Activated naive CD4-positive, alpha-beta T cell treated with anti-CD3 and anti-CD28 coated beads, Interleukin-2, amount 10 ng/mL, durations not matched to agents 7 days and 5 days (primary cell): Measurements from ENCODE around the gene ATN1.

Experiments
- CTCF ChIA-PET: fragments of 350-600 bp; sonication (Branson Sonifier 250); formaldehyde crosslinking; loops from one replicate; lab custom pipeline; 2021; ENCODE audit warnings: antibody characterized with exemption; lab: Charles Lee
- DNase-seq: peaks from one replicate; pipeline ENCODE4 v3.0.0-alpha.2; 2020
- H3K27ac Mint-ChIP-seq: one replicate; pipeline ENCODE4 v1.8.0; 2021; ENCODE audit warnings: mild to moderate bottlenecking, moderate library complexity, mixed read lengths
- H3K27me3 Mint-ChIP-seq: one replicate; pipeline ENCODE4 v1.8.0; 2021; ENCODE audit warnings: mild to moderate bottlenecking, mixed read lengths
- H3K36me3 Mint-ChIP-seq: one replicate; pipeline ENCODE4 v1.8.0; 2021; ENCODE audit warnings: mixed read lengths
- H3K4me1 Mint-ChIP-seq: one replicate; pipeline ENCODE4 v1.8.0; 2021; ENCODE audit warnings: mixed read lengths
- H3K4me3 Mint-ChIP-seq: one replicate; pipeline ENCODE4 v1.8.0; 2021; ENCODE audit warnings: mild to moderate bottlenecking, moderate library complexity, mixed read lengths
- H3K9me3 Mint-ChIP-seq: one replicate; pipeline ENCODE4 v1.8.0; 2021; ENCODE audit warnings: mixed read lengths

The ATN1 gene

DNA sequence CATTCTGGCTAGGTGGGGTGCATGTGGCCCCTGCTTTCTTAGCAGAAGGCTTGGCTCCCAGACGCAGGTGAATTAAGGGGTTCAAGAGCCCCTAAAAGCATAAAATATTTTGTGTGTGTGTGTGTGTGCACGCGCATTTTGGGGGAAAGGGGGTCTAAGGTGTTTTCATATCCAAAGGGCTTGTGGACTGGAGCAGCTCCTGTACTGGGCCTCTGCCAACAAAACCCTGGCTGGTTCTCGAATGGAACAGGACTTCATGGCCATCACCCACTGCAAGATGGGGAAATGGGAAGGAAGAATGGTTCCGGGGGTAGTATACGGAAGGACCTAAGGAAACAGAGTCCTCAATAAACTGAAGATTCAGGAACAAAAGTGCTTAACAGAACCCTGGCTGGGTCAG, 3.9 kb upstream of the ATN1 start:
- no peak overlapping the region for H3K4me3 Mint-ChIP-seq
- H3K27ac Mint-ChIP-seq, result peak overlapping the region; percentile 70
- DNase-seq, result no peak
- peaks cover 23% of the 10 kb centered on the region for H3K27me3 Mint-ChIP-seq
- H3K4me1 Mint-ChIP-seq, result peaks cover 48% of the 10 kb centered on the region
- CTCF ChIA-PET, result interaction anchor here (0.6 to 5.8 kb wide), 17 partner anchors 8 to 217 kb away, joined by 3 to 39 read pairs (median 5); partner anchors contain the start of genes C12orf57, C1RL, RNU7-1 and SPSB2
- peaks cover 31% of the 10 kb centered on the region for H3K36me3 Mint-ChIP-seq
- H3K9me3 Mint-ChIP-seq, result no peaks in the 10 kb centered on the region

DNA sequence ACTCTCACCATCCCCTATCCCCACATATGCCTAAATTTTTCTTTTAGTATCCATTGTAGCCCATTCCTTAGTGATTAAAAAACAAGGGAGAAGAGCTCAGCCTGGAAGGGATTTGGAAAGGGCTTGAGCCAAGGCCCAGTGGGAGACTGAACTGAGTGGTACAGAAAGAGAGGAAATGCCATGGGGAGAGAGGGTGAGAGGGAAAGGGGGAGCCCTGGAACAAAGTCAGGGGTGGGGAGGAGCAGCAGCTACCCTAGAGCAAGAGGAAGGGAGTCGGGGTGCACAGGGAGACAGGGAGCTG, 2.6 kb upstream of the ATN1 start:
- H3K4me1 Mint-ChIP-seq, result peaks cover 50% of the 10 kb centered on the region
- H3K9me3 Mint-ChIP-seq, result no peaks in the 10 kb centered on the region
- DNase-seq, result no peak
- CTCF ChIA-PET, result interaction anchor here (0.6 to 5.8 kb wide), 17 partner anchors 9 to 436 kb away, joined by 3 to 39 read pairs (median 5); partner anchors contain the start of genes C12orf57, ENO2, RNU7-1 and SPSB2
- peak overlapping the region; percentile 39 for H3K27ac Mint-ChIP-seq
- peaks cover 23% of the 10 kb centered on the region for H3K27me3 Mint-ChIP-seq
- peaks cover 18% of the 10 kb centered on the region for H3K36me3 Mint-ChIP-seq
- peak overlapping the region; percentile 55 for H3K4me3 Mint-ChIP-seq

DNA sequence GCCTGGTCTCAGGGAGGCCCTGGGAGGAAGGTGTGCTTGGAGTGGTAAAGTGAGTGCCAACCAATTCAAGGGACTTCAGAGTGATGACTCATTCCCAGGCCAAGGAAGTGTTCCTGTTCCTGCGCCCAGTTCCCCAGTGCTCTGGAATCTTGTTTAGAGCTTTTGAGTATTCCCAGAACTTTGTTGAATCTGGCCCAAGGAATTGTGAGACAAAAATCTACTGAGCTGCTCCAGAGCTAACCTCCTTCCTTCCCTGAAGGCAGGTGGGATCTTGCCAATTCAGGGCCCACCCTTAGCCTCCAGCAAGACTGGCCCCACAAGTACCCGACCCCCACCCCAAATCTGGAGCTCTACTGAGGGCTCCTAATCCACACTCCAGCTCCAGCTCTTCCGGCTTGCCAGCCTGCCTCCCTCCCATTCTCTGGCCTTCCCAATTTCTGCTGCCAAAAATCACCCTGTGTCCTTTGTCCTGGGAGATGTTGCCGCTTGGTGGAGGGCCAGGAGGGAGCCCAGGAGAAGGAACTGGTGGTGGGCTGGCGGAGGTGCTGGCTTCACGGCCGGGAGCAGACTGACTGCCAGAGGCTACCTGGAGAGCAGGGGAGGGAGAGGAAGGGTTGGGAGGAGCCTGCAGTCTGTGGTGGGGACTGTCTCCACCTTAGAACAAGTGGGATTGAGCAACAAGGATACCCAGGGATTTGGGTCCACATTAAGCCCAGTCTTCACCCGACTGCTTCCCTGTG, 2.0 kb upstream of the ATN1 start:
- H3K4me1 Mint-ChIP-seq, result peaks cover 52% of the 10 kb centered on the region
- no peak for DNase-seq
- no peak overlapping the region for H3K27ac Mint-ChIP-seq
- CTCF ChIA-PET, result interaction anchor here (0.6 to 5.8 kb wide), 18 partner anchors 8 to 435 kb away, joined by 3 to 39 read pairs (median 4); partner anchors contain the start of genes C12orf57, ENO2, RNU7-1 and SPSB2
- peaks cover 23% of the 10 kb centered on the region for H3K27me3 Mint-ChIP-seq
- no peaks in the 10 kb centered on the region for H3K9me3 Mint-ChIP-seq
- H3K36me3 Mint-ChIP-seq, result peaks cover 18% of the 10 kb centered on the region
- H3K4me3 Mint-ChIP-seq, result peak overlapping the region; percentile 81

DNA sequence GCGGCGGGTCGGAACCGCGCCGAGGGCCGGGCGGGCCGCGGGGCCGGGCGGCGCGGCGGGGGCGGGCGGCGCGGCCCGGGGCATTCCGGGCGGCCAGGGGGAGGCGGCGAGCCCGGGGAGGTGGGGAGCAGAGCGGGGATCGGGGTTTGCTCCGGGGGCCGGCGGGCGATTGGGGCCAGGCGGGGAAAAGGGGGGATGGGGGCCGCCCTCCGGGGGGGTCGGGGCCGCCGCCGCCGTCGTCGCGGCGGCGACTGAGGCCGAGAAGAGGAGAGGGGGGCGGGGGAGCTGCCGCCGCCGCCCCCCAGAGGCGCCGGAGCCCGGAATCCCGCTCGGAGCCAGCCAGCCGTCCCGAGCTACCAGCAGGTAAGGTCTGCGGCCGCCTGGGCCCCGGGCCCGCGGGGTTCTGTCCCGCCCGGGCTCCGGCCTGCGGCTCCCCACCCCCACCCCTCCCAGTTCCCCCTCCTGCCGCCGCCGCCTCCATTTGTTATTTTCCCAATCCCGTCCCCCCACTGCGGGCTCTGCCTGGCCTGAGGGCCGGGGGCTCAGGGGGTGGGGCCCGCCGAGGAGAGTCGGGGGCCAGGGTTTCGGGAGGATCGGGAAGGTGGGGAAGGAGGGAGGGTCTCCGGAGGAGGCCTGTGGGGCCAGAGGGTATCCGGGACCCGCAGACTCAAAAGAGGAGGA, 403 bp downstream of the ATN1 start:
- H3K4me1 Mint-ChIP-seq, result peaks cover 73% of the 10 kb centered on the region
- H3K9me3 Mint-ChIP-seq, result no peaks in the 10 kb centered on the region
- peaks cover 11% of the 10 kb centered on the region for H3K36me3 Mint-ChIP-seq
- DNase-seq, result peak; percentile 41
- H3K4me3 Mint-ChIP-seq, result peak overlapping the region; percentile 75
- peaks cover 23% of the 10 kb centered on the region for H3K27me3 Mint-ChIP-seq
- H3K27ac Mint-ChIP-seq, result peak overlapping the region; percentile 64
- CTCF ChIA-PET, result interaction anchor here (1.7 to 5.4 kb wide), 2 partner anchors 10 to 17 kb away, joined by 8 to 29 read pairs; partner anchors contain the start of genes C12orf57 and RNU7-1

DNA sequence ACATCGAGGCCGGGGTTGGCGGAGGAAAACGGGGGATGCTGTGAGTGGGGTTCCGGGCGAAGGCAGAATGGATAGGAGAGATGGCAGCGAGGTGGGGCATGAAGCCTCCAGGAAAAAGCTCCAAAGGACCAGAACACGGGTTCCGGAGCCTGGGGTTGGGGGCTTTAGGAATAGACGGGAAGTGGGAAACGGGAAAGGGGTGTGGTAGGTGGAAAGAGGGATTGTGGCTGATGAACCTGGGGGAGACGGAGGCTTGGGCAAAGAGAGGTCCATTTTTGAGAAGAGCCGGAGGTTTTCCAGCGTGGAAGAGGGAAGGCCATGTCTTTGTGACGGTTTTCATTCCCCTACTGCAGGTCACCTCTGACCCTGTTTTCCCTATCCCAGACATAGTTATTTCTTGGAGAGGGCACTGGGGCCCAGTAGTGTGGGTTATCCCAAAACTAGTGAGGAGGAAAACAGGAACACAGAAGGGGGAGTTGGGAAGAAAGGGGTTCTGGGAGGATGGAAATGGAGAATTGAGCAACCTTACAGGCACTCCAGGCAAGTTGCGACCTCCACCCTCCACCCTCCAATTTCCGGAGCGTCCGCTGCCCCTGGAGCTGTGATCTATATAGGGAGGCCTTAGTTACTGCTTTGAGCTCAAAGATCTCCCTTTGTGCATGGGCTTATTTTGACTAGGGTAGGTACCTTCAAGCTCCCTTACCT, 1.1 kb downstream of the ATN1 start:
- H3K36me3 Mint-ChIP-seq, result peaks cover 13% of the 10 kb centered on the region
- DNase-seq, result no peak
- H3K4me3 Mint-ChIP-seq, result peak overlapping the region; percentile 75
- peaks cover 80% of the 10 kb centered on the region for H3K4me1 Mint-ChIP-seq
- no peaks in the 10 kb centered on the region for H3K9me3 Mint-ChIP-seq
- peaks cover 23% of the 10 kb centered on the region for H3K27me3 Mint-ChIP-seq
- peak overlapping the region; percentile 64 for H3K27ac Mint-ChIP-seq
- CTCF ChIA-PET, result interaction anchor here (1.7 to 5.4 kb wide), 2 partner anchors 9 to 16 kb away, joined by 8 to 29 read pairs; partner anchors contain the start of genes C12orf57 and RNU7-1

DNA sequence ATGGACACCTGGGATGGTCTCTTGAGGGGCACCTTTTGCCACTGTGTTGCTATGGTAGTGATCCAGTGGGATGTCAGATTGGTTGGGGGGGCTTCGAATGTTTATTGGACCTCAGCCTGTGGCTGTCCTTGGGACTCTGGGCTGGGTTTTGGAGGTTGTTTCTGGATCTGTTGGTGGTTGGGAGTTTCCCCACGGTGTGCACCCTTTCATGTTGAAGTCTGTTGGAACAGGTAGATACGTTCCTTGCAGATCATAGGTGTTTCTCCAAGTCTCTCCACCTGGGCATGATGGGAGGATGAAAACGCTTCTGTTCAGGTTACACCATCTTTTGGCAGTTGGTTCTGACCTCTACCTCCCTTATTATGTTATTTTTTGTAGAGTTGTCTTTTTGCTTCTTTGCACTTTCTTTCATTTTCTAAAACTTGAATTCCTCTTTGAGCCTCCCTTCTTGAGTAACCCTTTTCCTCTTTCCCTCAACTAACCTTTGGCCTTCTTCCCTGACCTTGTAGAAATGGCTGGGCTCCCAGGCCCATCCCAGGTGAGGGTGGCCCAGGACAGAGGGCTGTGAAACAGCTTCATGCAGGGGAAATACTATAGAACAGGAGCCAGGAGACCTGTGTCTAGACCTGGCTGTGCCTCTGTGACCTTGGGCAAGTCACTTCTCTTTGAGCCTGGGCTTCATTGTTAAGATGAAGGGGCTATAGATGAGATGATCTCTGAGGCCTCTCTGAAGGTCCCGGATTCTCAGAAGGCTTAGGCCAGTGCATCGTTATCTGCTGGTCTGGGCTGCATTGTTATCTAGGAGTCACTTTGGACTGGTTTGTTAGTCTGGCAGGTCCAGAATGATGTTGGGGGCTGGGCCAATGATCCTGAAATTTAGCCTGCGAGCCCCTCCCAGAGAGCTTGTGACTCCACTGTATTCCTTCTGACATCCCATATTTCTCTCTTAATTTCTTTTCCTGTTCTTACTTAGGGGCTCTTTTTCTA, 2.0 kb downstream of the ATN1 start:
- H3K4me1 Mint-ChIP-seq, result peaks cover 80% of the 10 kb centered on the region
- peaks cover 16% of the 10 kb centered on the region for H3K36me3 Mint-ChIP-seq
- H3K27me3 Mint-ChIP-seq, result peaks cover 22% of the 10 kb centered on the region
- H3K27ac Mint-ChIP-seq, result peak overlapping the region; percentile 69
- no peak for DNase-seq
- CTCF ChIA-PET, result interaction anchor here (0.6 to 5.4 kb wide), 3 partner anchors 8 to 15 kb away, joined by 5 to 29 read pairs (median 8); partner anchors contain the start of genes C12orf57 and RNU7-1
- no peaks in the 10 kb centered on the region for H3K9me3 Mint-ChIP-seq
- H3K4me3 Mint-ChIP-seq, result peak overlapping the region; percentile 75

DNA sequence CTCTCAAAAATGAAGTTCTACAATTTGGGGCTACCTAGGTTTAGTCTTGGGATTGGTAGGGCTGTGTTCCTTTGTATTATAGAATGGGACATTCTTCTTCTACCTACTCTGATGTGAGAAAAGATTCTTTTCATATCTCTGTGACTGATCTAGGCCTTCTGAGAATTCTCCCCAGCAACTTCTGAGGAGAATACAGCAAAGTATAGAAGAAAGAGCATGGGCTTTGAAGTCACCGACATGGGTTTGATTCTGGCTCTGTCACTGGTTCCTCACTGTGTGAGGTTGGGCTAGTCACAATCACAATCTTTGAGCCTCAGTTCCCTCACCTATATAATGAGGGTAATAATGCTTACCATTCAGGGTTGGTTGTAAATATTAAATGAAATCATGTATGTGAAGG, 5.0 kb downstream of the ATN1 start:
- H3K4me1 Mint-ChIP-seq, result peaks cover 79% of the 10 kb centered on the region

DNA sequence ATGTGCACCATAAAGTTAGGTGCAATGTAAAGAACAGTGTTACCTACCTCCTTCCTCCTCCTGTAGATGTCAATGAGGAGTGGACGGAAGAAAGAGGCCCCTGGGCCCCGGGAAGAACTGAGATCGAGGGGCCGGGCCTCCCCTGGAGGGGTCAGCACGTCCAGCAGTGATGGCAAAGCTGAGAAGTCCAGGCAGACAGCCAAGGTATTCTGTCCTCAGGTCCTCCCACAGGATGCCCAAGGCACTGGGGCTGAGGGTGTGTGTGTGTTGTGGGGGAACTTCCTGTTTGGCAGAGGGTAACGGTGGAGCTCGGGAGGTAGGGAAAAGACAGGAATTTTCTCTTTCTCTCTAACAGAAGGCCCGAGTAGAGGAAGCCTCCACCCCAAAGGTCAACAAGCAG, 6.4 kb downstream of the ATN1 start:
- peaks cover 34% of the 10 kb centered on the region for H3K36me3 Mint-ChIP-seq
- CTCF ChIA-PET, result interaction anchor here (0.8 to 2.5 kb wide), 4 partner anchors 10 to 179 kb away, joined by 3 to 8 read pairs (median 5); partner anchors contain the start of gene SPSB2
- no peaks in the 10 kb centered on the region for H3K9me3 Mint-ChIP-seq
- no peak for DNase-seq
- H3K27me3 Mint-ChIP-seq, result no peaks in the 10 kb centered on the region
- no peak overlapping the region for H3K4me3 Mint-ChIP-seq
- peak overlapping the region; percentile 29 for H3K27ac Mint-ChIP-seq
- peaks cover 77% of the 10 kb centered on the region for H3K4me1 Mint-ChIP-seq

More for the DNA sequence above, 5.0 kb downstream of the ATN1 start:
- no peak overlapping the region for H3K4me3 Mint-ChIP-seq
- H3K27ac Mint-ChIP-seq, result peak overlapping the region; percentile 92
- CTCF ChIA-PET, result interaction anchor here (1.4 kb wide), 1 partner anchor 9 kb away, joined by 5 read pairs; no protein-coding TSS in a partner anchor
- H3K27me3 Mint-ChIP-seq, result peaks cover 6% of the 10 kb centered on the region
- no peak for DNase-seq
- peaks cover 35% of the 10 kb centered on the region for H3K36me3 Mint-ChIP-seq
- no peaks in the 10 kb centered on the region for H3K9me3 Mint-ChIP-seq

DNA sequence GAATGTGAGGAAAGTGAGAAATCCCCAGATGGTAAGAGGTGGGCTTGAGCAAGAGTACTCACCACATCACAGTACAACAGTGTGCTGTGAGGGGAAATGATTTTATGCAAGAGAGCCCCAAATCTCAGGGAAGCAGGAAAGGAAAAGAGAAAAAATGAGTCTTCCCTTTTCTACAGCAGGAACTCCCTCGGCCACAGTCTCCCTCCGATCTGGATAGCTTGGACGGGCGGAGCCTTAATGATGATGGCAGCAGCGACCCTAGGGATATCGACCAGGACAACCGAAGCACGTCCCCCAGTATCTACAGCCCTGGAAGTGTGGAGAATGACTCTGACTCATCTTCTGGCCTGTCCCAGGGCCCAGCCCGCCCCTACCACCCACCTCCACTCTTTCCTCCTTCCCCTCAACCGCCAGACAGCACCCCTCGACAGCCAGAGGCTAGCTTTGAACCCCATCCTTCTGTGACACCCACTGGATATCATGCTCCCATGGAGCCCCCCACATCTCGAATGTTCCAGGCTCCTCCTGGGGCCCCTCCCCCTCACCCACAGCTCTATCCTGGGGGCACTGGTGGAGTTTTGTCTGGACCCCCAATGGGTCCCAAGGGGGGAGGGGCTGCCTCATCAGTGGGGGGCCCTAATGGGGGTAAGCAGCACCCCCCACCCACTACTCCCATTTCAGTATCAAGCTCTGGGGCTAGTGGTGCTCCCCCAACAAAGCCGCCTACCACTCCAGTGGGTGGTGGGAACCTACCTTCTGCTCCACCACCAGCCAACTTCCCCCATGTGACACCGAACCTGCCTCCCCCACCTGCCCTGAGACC, 7.8 kb downstream of the ATN1 start:
- Mint-ChIP-seq H3K27ac (peak overlapping the region; percentile 97), H3K36me3 (peaks cover 36% of the 10 kb centered on the region), H3K4me3 (peak overlapping the region; percentile 82), H3K27me3 (no peaks in the 10 kb centered on the region), H3K4me1 (peaks cover 68% of the 10 kb centered on the region), H3K9me3 (no peaks in the 10 kb centered on the region)
- CTCF ChIA-PET, result interaction anchor here (1.3 to 2.5 kb wide), 3 partner anchors 10 to 178 kb away, joined by 3 to 8 read pairs (median 7); partner anchors contain the start of gene SPSB2
- no peak for DNase-seq

DNA sequence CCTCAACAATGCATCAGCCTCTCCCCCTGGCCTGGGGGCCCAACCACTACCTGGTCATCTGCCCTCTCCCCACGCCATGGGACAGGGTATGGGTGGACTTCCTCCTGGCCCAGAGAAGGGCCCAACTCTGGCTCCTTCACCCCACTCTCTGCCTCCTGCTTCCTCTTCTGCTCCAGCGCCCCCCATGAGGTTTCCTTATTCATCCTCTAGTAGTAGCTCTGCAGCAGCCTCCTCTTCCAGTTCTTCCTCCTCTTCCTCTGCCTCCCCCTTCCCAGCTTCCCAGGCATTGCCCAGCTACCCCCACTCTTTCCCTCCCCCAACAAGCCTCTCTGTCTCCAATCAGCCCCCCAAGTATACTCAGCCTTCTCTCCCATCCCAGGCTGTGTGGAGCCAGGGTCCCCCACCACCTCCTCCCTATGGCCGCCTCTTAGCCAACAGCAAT, 8.5 kb downstream of the ATN1 start:
- no peak for DNase-seq
- H3K4me3 Mint-ChIP-seq, result peak overlapping the region; percentile 82
- H3K27ac Mint-ChIP-seq, result peak overlapping the region; percentile 97
- CTCF ChIA-PET, result interaction anchor here (1.0 to 1.6 kb wide), 4 partner anchors 11 to 64 kb away, joined by 3 to 7 read pairs (median 4); partner anchors contain the start of gene SPSB2
- no peaks in the 10 kb centered on the region for H3K9me3 Mint-ChIP-seq
- H3K27me3 Mint-ChIP-seq, result no peaks in the 10 kb centered on the region
- H3K4me1 Mint-ChIP-seq, result peaks cover 63% of the 10 kb centered on the region
- H3K36me3 Mint-ChIP-seq, result peaks cover 36% of the 10 kb centered on the region

DNA sequence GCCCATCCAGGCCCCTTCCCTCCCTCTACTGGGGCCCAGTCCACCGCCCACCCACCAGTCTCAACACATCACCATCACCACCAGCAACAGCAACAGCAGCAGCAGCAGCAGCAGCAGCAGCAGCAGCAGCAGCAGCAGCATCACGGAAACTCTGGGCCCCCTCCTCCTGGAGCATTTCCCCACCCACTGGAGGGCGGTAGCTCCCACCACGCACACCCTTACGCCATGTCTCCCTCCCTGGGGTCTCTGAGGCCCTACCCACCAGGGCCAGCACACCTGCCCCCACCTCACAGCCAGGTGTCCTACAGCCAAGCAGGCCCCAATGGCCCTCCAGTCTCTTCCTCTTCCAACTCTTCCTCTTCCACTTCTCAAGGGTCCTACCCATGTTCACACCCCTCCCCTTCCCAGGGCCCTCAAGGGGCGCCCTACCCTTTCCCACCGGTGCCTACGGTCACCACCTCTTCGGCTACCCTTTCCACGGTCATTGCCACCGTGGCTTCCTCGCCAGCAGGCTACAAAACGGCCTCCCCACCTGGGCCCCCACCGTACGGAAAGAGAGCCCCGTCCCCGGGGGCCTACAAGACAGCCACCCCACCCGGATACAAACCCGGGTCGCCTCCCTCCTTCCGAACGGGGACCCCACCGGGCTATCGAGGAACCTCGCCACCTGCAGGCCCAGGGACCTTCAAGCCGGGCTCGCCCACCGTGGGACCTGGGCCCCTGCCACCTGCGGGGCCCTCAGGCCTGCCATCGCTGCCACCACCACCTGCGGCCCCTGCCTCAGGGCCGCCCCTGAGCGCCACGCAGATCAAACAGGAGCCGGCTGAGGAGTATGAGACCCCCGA, 9.1 kb downstream of the ATN1 start:
- no peaks in the 10 kb centered on the region for H3K27me3 Mint-ChIP-seq

More for the DNA sequence above, 9.1 kb downstream of the ATN1 start:
- CTCF ChIA-PET, result interaction anchor here (0.9 to 3.3 kb wide), 7 partner anchors 11 to 65 kb away, joined by 3 to 33 read pairs (median 7); partner anchors contain the start of gene SPSB2
- peaks cover 60% of the 10 kb centered on the region for H3K4me1 Mint-ChIP-seq
- H3K4me3 Mint-ChIP-seq, result peak overlapping the region; percentile 82
- DNase-seq, result peak; percentile 80
- no peaks in the 10 kb centered on the region for H3K9me3 Mint-ChIP-seq
- peak overlapping the region; percentile 97 for H3K27ac Mint-ChIP-seq
- peaks cover 36% of the 10 kb centered on the region for H3K36me3 Mint-ChIP-seq
